ENCODE measurements around the gene PTPN1.

DNA sequence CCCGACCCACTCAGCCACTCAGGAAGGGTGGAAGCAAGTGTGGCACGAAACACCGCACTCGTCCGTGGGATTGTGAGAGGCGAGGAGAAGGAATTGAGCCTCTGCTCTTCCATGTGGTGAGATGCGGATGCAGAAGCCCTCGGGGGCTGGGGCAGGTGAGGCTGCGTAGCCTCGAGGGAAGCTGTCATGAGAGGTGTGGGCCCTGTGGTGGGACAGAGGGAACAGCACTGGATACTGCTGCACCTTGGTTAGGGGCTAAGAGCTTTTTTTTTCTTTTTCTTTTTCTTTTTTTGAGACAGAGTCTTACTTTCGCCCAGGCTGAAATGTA is 86.5 kb downstream of the PTPN1 start:
- TF ChIP-seq, protein P1, sequence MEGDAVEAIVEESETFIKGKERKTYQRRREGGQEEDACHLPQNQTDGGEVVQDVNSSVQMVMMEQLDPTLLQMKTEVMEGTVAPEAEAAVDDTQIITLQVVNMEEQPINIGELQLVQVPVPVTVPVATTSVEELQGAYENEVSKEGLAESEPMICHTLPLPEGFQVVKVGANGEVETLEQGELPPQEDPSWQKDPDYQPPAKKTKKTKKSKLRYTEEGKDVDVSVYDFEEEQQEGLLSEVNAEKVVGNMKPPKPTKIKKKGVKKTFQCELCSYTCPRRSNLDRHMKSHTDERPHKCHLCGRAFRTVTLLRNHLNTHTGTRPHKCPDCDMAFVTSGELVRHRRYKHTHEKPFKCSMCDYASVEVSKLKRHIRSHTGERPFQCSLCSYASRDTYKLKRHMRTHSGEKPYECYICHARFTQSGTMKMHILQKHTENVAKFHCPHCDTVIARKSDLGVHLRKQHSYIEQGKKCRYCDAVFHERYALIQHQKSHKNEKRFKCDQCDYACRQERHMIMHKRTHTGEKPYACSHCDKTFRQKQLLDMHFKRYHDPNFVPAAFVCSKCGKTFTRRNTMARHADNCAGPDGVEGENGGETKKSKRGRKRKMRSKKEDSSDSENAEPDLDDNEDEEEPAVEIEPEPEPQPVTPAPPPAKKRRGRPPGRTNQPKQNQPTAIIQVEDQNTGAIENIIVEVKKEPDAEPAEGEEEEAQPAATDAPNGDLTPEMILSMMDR (optimal IDR thresholded peaks at IDR 0.05 in 1 of 3, IDR thresholded peaks at IDR 0.05 in 1 of 3, conservative IDR thresholded peaks at IDR 0.05 in 1 of 3; ENCODE audit: extremely low read depth in 1 of 3, insufficient read depth in 2 of 3, low read length in 3 of 3): no peak
- no peak for TF ChIP-seq EZH2 (IDR thresholded peaks at IDR 0.05; ENCODE audit: low read length)

All from keratinocyte (primary cell).